PFSK-1 (cell line): ENCODE results near the gene HERC3.

Source experiments
- POLR2AphosphoS5 ChIP-seq: IDR thresholded peaks from 2 replicates; pipeline ENCODE4 v1.6.1; 2012; ENCODE audit warnings: low read depth, mild to moderate bottlenecking, control low read depth, low read length, moderate library complexity
- TAF1 ChIP-seq: IDR thresholded peaks from 2 replicates; pipeline ENCODE4 v1.6.1; 2012; ENCODE audit warnings: low read length, control low read depth, borderline replicate concordance; ENCODE audit not compliant: insufficient read depth
- TF ChIP-seq, protein P1 (sequence below), 2 experiments: IDR thresholded peaks; 2 replicates each; pipeline versions ENCODE4 v1.6.1 to v1.8.0; 2011 to 2012; ENCODE audit warnings: low read depth in 2 of 2, low read length in 2 of 2, control low read depth in 1 of 2, inconsistent platforms in 1 of 2, mild to moderate bottlenecking in 1 of 2, moderate library complexity in 1 of 2; ENCODE audit not compliant: insufficient read depth in 1 of 2

GRCh38 chr4:88674979-88675378, 82.7 kb downstream of the HERC3 start:
- TF ChIP-seq, protein P1, sequence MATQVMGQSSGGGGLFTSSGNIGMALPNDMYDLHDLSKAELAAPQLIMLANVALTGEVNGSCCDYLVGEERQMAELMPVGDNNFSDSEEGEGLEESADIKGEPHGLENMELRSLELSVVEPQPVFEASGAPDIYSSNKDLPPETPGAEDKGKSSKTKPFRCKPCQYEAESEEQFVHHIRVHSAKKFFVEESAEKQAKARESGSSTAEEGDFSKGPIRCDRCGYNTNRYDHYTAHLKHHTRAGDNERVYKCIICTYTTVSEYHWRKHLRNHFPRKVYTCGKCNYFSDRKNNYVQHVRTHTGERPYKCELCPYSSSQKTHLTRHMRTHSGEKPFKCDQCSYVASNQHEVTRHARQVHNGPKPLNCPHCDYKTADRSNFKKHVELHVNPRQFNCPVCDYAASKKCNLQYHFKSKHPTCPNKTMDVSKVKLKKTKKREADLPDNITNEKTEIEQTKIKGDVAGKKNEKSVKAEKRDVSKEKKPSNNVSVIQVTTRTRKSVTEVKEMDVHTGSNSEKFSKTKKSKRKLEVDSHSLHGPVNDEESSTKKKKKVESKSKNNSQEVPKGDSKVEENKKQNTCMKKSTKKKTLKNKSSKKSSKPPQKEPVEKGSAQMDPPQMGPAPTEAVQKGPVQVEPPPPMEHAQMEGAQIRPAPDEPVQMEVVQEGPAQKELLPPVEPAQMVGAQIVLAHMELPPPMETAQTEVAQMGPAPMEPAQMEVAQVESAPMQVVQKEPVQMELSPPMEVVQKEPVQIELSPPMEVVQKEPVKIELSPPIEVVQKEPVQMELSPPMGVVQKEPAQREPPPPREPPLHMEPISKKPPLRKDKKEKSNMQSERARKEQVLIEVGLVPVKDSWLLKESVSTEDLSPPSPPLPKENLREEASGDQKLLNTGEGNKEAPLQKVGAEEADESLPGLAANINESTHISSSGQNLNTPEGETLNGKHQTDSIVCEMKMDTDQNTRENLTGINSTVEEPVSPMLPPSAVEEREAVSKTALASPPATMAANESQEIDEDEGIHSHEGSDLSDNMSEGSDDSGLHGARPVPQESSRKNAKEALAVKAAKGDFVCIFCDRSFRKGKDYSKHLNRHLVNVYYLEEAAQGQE (IDR thresholded peaks at IDR 0.05; ENCODE audit: insufficient read depth in 1 of 2, low read depth in 2 of 2, low read length in 2 of 2), result no peak
- no peak for TF ChIP-seq TAF1
- no peak for TF ChIP-seq POLR2AphosphoS5
